Mesodermal cell (in vitro differentiated cells): Measurements from ENCODE around the gene NKAIN1.
"Not testable (repeated sequence)": the region's sequence is repeated elsewhere in the genome, so short reads cannot be mapped to it uniquely, and the experiment has no call there.

Experiments used
- H3K27ac ChIP-seq: 2 replicates; pipeline ENCODE4 v1.7.0; 2013; ENCODE audit warnings: mild to moderate bottlenecking, low read depth, low read length, moderate library complexity; ENCODE audit not compliant: severe bottlenecking
- H3K36me3 ChIP-seq: 2 replicates; pipeline ENCODE4 v1.7.1; 2013; ENCODE audit warnings: mild to moderate bottlenecking, low read length, moderate library complexity; ENCODE audit not compliant: control insufficient read depth, insufficient read depth
- H3K4me1 ChIP-seq: one replicate; pipeline ENCODE4 v1.7.1; 2013; ENCODE audit warnings: mild to moderate bottlenecking, low read length; ENCODE audit not compliant: insufficient read depth, control insufficient read depth, poor library complexity, severe bottlenecking
- H3K4me3 ChIP-seq: 2 replicates; pipeline ENCODE4 v1.7.0; 2013; ENCODE audit warnings: low read length, control low read depth, mild to moderate bottlenecking; ENCODE audit not compliant: insufficient read depth, poor library complexity, severe bottlenecking; ENCODE audit errors: extremely low read depth
- H3K9me3 ChIP-seq: 2 replicates; pipeline ENCODE4 v1.7.1; 2013; ENCODE audit warnings: mild to moderate bottlenecking, low read length, moderate library complexity; ENCODE audit not compliant: control insufficient read depth
- WGBS, 2 experiments: methylation state at CpG; one replicate each; pipeline ENCODE4 v1.1.5; 2013; ENCODE audit warnings: missing lambda C conversion rate in 2 of 2; ENCODE audit not compliant: insufficient coverage in 2 of 2; 5-methylcytosine and 5-hydroxymethylcytosine counted together

NKAIN1 gene

GRCh38 chr1:31154000-31154631, 85.6 kb downstream of the NKAIN1 start:
- peak overlapping the region; percentile 94 for H3K27ac ChIP-seq
- H3K4me1 ChIP-seq: no peaks in the 10 kb centered on the region
- H3K9me3 ChIP-seq: no peaks in the 10 kb centered on the region
- WGBS, 2 experiments: 70 to 78% methylated on average over 12 to 19 of the region's 19 CpGs
- peak overlapping the region; percentile 46 for H3K4me3 ChIP-seq
- no peaks in the 10 kb centered on the region for H3K36me3 ChIP-seq

- H3K27ac ChIP-seq: no peak overlapping the region
- H3K4me3 ChIP-seq: no peak overlapping the region
- H3K36me3 ChIP-seq: no peaks in the 10 kb centered on the region
- no peaks in the 10 kb centered on the region for H3K9me3 ChIP-seq
- 100% methylated on average over 2 of the region's 3 CpGs; no CpG with 5 or more reads in 1 of the 2 experiments for WGBS, 2 experiments
- H3K4me1 ChIP-seq: no peaks in the 10 kb centered on the region
Observed at GRCh38 chr1:31153423-31153822, 86.3 kb downstream of the NKAIN1 start.

- WGBS, 2 experiments: 91 to 92% methylated on average over 7 of the region's 8 CpGs
- no peaks in the 10 kb centered on the region for H3K9me3 ChIP-seq
- H3K4me3 ChIP-seq: no peak overlapping the region
- no peaks in the 10 kb centered on the region for H3K36me3 ChIP-seq
- no peaks in the 10 kb centered on the region for H3K4me1 ChIP-seq
- no peak overlapping the region for H3K27ac ChIP-seq
Observed at GRCh38 chr1:31152181-31152795, 87.4 kb downstream of the NKAIN1 start.

GRCh38 chr1:31151402-31151801, 88.3 kb downstream of the NKAIN1 start:
- H3K4me1 ChIP-seq: no peaks in the 10 kb centered on the region
- H3K4me3 ChIP-seq: no peak overlapping the region
- no peaks in the 10 kb centered on the region for H3K9me3 ChIP-seq
- no peaks in the 10 kb centered on the region for H3K36me3 ChIP-seq
- H3K27ac ChIP-seq: no peak overlapping the region
- 90 to 100% methylated on average over 2 to 3 of the region's 3 CpGs for WGBS, 2 experiments

GRCh38 chr1:31148409-31148808, 91.3 kb downstream of the NKAIN1 start:
- Histone ChIP-seq H3K36me3 (no peaks in the 10 kb centered on the region), H3K27ac (no peak overlapping the region), H3K4me1 (no peaks in the 10 kb centered on the region), H3K4me3 (no peak overlapping the region), H3K9me3 (no peaks in the 10 kb centered on the region)
- no CpG with 5 or more reads among the region's 1 CpG for WGBS, 2 experiments

GRCh38 chr1:31145648-31146047, 94.0 kb downstream of the NKAIN1 start:
- H3K4me1 ChIP-seq: no peaks in the 10 kb centered on the region
- H3K9me3 ChIP-seq: no peaks in the 10 kb centered on the region
- no peak overlapping the region for H3K27ac ChIP-seq
- H3K4me3 ChIP-seq: no peak overlapping the region
- no peaks in the 10 kb centered on the region for H3K36me3 ChIP-seq
- 76 to 93% methylated on average over 2 to 3 of the region's 3 CpGs for WGBS, 2 experiments

GRCh38 chr1:31144442-31144841, 95.2 kb downstream of the NKAIN1 start:
- 86 to 91% methylated on average over 6 of the region's 8 CpGs for WGBS, 2 experiments
- Histone ChIP-seq H3K36me3 (no peaks in the 10 kb centered on the region), H3K4me3 (no peak overlapping the region), H3K27ac (no peak overlapping the region), H3K4me1 (no peaks in the 10 kb centered on the region), H3K9me3 (no peaks in the 10 kb centered on the region)

GRCh38 chr1:31143455-31143854, 96.2 kb downstream of the NKAIN1 start:
- Histone ChIP-seq H3K4me3 (no peak overlapping the region), H3K9me3 (no peaks in the 10 kb centered on the region), H3K36me3 (no peaks in the 10 kb centered on the region), H3K4me1 (no peaks in the 10 kb centered on the region), H3K27ac (no peak overlapping the region)
- 91 to 98% methylated on average over 3 of the region's 4 CpGs for WGBS, 2 experiments

GRCh38 chr1:31142406-31142805, 97.3 kb downstream of the NKAIN1 start:
- no peaks in the 10 kb centered on the region for H3K9me3 ChIP-seq
- H3K27ac ChIP-seq: no peak overlapping the region
- 93 to 100% methylated on average over 3 of the region's 4 CpGs for WGBS, 2 experiments
- no peak overlapping the region for H3K4me3 ChIP-seq
- H3K4me1 ChIP-seq: no peaks in the 10 kb centered on the region
- H3K36me3 ChIP-seq: no peaks in the 10 kb centered on the region

GRCh38 chr1:31140299-31140698, 99.4 kb downstream of the NKAIN1 start:
- no peaks in the 10 kb centered on the region for H3K36me3 ChIP-seq
- no peaks in the 10 kb centered on the region for H3K9me3 ChIP-seq
- WGBS, 2 experiments: 82 to 96% methylated on average over 3 to 4 of the region's 7 CpGs
- H3K4me3 ChIP-seq: no peak overlapping the region
- no peak overlapping the region for H3K27ac ChIP-seq
- no peaks in the 10 kb centered on the region for H3K4me1 ChIP-seq

- not testable (repeated sequence) for H3K27ac ChIP-seq, H3K4me1 ChIP-seq, H3K4me3 ChIP-seq, H3K9me3 ChIP-seq, H3K36me3 ChIP-seq
- 88 to 91% methylated on average over 9 of the region's 12 CpGs for WGBS, 2 experiments
Observed at GRCh38 chr1:31138797-31139521, 100.7 kb downstream of the NKAIN1 start.
